MCF 10A (cell line): Measurements from ENCODE around the gene TNFRSF8. TPM values are rescaled to one million over a fixed set of nuclear protein-coding genes. Genes with fewer than 3 reads are reported as not detected.

Experiments
- BruUV-seq: library from RNA; stranded (reverse); fragments of 400-500 nt; replicated peaks from 2 replicates; lab custom pipeline; 2021; lab: Mats Ljungman, UMichigan
- CTCF ChIA-PET: fragments of 300-600 bp; sonication (Branson Sonifier 250); formaldehyde crosslinking; extraction: SDS; loops from one replicate; lab custom pipeline; 2021; ENCODE audit warnings: antibody characterized with exemption, inconsistent platforms; lab: Yijun Ruan, JAX
- POLR2A ChIA-PET: fragments of 300-600, 350-650 bp; sonication (Branson Sonifier 250); formaldehyde crosslinking; extraction: SDS; loops from one replicate; lab custom pipeline; 2020; ENCODE audit warnings: antibody characterized with exemption, inconsistent platforms; lab: Yijun Ruan, JAX
- DNase-seq: peaks from one replicate; pipeline ENCODE4 v3.0.0-alpha.2; 2018; ENCODE audit not compliant: unreplicated experiment
- H3K27ac Mint-ChIP-seq: one replicate; pipeline ENCODE4 v1.8.0; 2022; ENCODE audit warnings: mild to moderate bottlenecking, low read depth, mixed read lengths; ENCODE audit not compliant: unreplicated experiment
- H3K27me3 Mint-ChIP-seq: one replicate; pipeline ENCODE4 v1.8.0; 2022; ENCODE audit warnings: mixed read lengths; ENCODE audit not compliant: insufficient read depth, unreplicated experiment
- H3K36me3 Mint-ChIP-seq: one replicate; pipeline ENCODE4 v1.8.0; 2022; ENCODE audit warnings: mild to moderate bottlenecking, moderate library complexity, mixed read lengths; ENCODE audit not compliant: insufficient read depth, unreplicated experiment
- H3K4me1 Mint-ChIP-seq: one replicate; pipeline ENCODE4 v1.8.0; 2022; ENCODE audit warnings: mixed read lengths; ENCODE audit not compliant: insufficient read depth, unreplicated experiment
- H3K4me3 Mint-ChIP-seq: one replicate; pipeline ENCODE4 v1.8.0; 2022; ENCODE audit warnings: mild to moderate bottlenecking, moderate library complexity, mixed read lengths; ENCODE audit not compliant: unreplicated experiment
- H3K9me3 Mint-ChIP-seq: one replicate; pipeline ENCODE4 v1.8.0; 2022; ENCODE audit warnings: mixed read lengths; ENCODE audit not compliant: unreplicated experiment
- CTCF ChIP-seq: fragments of 200-600 bp; IDR thresholded peaks from one replicate; pipeline ENCODE4 v1.8.0; 2022; ENCODE audit warnings: antibody characterized with exemption, mild to moderate bottlenecking; ENCODE audit not compliant: unreplicated experiment
- intact Hi-C: fragments of 100-400 bp; cut with micrococcal nuclease; formaldehyde crosslinking; loops from 2 replicates; pipeline ENCODE4 v1.14.1; 2022
- total RNA-seq: library from RNA; stranded (reverse); gene quantifications from 2 replicates; pipeline ENCODE4 v1.2.3, GENCODE V29; 2022

Gene TNFRSF8
- total RNA-seq, 1 experiment from 2014 or later, result not detected

GRCh38 chr1:12113433-12114339 lies 50.6 kb downstream of the TNFRSF8 start:
- ChIA-PET POLR2A (no interaction called here), CTCF (interaction anchor here (0.9 to 3.2 kb wide), 3 partner anchors 12 to 95 kb away, joined by 3 to 15 read pairs (median 6); no protein-coding TSS in a partner anchor)
- H3K9me3 Mint-ChIP-seq, result no peaks in the 10 kb centered on the region
- no peak overlapping the region for H3K4me3 Mint-ChIP-seq
- H3K36me3 Mint-ChIP-seq, result no peaks in the 10 kb centered on the region
- H3K27me3 Mint-ChIP-seq, result peaks cover 24% of the 10 kb centered on the region
- intact Hi-C loops, result no loop called here
- H3K4me1 Mint-ChIP-seq, result peaks cover 7% of the 10 kb centered on the region
- H3K27ac Mint-ChIP-seq, result no peak overlapping the region
- no TSS peak for BruUV-seq
- no peak for TF ChIP-seq CTCF
- DNase-seq, result peak; percentile 40

- no peaks in the 10 kb centered on the region for H3K9me3 Mint-ChIP-seq
- ChIA-PET POLR2A (no interaction called here), CTCF (interaction anchor here (0.9 to 3.2 kb wide), 3 partner anchors 11 to 94 kb away, joined by 3 to 15 read pairs (median 6); no protein-coding TSS in a partner anchor)
- peaks cover 24% of the 10 kb centered on the region for H3K27me3 Mint-ChIP-seq
- peaks cover 7% of the 10 kb centered on the region for H3K4me1 Mint-ChIP-seq
- no TSS peak for BruUV-seq
- no peaks in the 10 kb centered on the region for H3K36me3 Mint-ChIP-seq
- intact Hi-C loops, result no loop called here
- DNase-seq, result no peak
- H3K4me3 Mint-ChIP-seq, result no peak overlapping the region
- no peak for TF ChIP-seq CTCF
- no peak overlapping the region for H3K27ac Mint-ChIP-seq
Observed at GRCh38 chr1:12114340-12114683, 51.2 kb downstream of the TNFRSF8 start.

- Mint-ChIP-seq H3K36me3 (no peaks in the 10 kb centered on the region), H3K27me3 (peaks cover 27% of the 10 kb centered on the region), H3K4me1 (peaks cover 7% of the 10 kb centered on the region), H3K4me3 (no peak overlapping the region), H3K9me3 (no peaks in the 10 kb centered on the region), H3K27ac (no peak overlapping the region)
- DNase-seq, result no peak
- POLR2A ChIA-PET, result interaction anchor here (0.8 kb wide), 1 partner anchor 10 kb away, joined by 3 read pairs; no protein-coding TSS in a partner anchor
- intact Hi-C loops, result no loop called here
- CTCF ChIA-PET, result interaction anchor here (1.7 to 3.2 kb wide), 2 partner anchors 10 to 94 kb away, joined by 6 to 15 read pairs; no protein-coding TSS in a partner anchor
- no peak for TF ChIP-seq CTCF
- no TSS peak for BruUV-seq
Observed at GRCh38 chr1:12114916-12115315, 51.8 kb downstream of the TNFRSF8 start.
